Aorta (tissue), 5 donors: ENCODE results near the gene TRAPPC5. TPM values are rescaled to one million over a fixed set of nuclear protein-coding genes. Genes with fewer than 3 reads are reported as not detected.
"Not testable (repeated sequence)": the region's sequence is repeated elsewhere in the genome, so short reads cannot be mapped to it uniquely, and the experiment has no call there.

ENCODE experiments used
- ATAC-seq: fragments of 200-7000 bp; cut with Tn5 transposase; one replicate; pipeline ENCODE4 v1.9.1; 2022; ENCODE audit warnings: moderate library complexity; ENCODE audit not compliant: low FRiP score
- DNase-seq, 2 donors: peaks; one replicate each; pipeline ENCODE4 v3.0.0-alpha.2; 2020
- H3K27ac ChIP-seq, 2 donors: one replicate each; pipeline ENCODE4 v1.5.1; 2013; ENCODE audit warnings: low read length in 2 of 2, mild to moderate bottlenecking in 2 of 2, moderate library complexity in 2 of 2, control low read depth in 1 of 2, inconsistent platforms in 1 of 2, low read depth in 1 of 2
- H3K27me3 ChIP-seq, 2 donors: one replicate each; pipeline ENCODE4 v1.6.1; 2013; ENCODE audit warnings: control low read depth in 1 of 2, low read length in 1 of 2, mild to moderate bottlenecking in 1 of 2, moderate library complexity in 1 of 2; ENCODE audit not compliant: insufficient read depth in 2 of 2, control insufficient read depth in 1 of 2
- H3K36me3 ChIP-seq, 2 donors: one replicate each; pipeline ENCODE4 v1.6.1; 2013; ENCODE audit warnings: control low read depth in 1 of 2, low read length in 1 of 2, mild to moderate bottlenecking in 1 of 2; ENCODE audit not compliant: insufficient read depth in 2 of 2, control insufficient read depth in 1 of 2
- H3K4me1 ChIP-seq, 2 donors: one replicate each; pipeline ENCODE4 v1.6.1; 2013; ENCODE audit warnings: low read length in 2 of 2, control low read depth in 1 of 2, mild to moderate bottlenecking in 1 of 2, moderate library complexity in 1 of 2; ENCODE audit not compliant: insufficient read depth in 2 of 2, control insufficient read depth in 1 of 2
- H3K4me3 ChIP-seq, 2 donors: one replicate each; pipeline ENCODE4 v1.5.1; 2013; ENCODE audit warnings: low read length in 2 of 2, control low read depth in 1 of 2, mild to moderate bottlenecking in 1 of 2
- H3K9me3 ChIP-seq: one replicate; pipeline ENCODE4 v1.6.1; 2013; ENCODE audit warnings: mild to moderate bottlenecking, low read length; ENCODE audit not compliant: control insufficient read depth
- WGBS, 2 donors: extraction: QIAGEN DNeasy Blood & Tissue Kit; methylation state at CpG; one replicate each; pipeline ENCODE4 v1.1.7; 2013; 5-methylcytosine and 5-hydroxymethylcytosine counted together
- intact Hi-C, 2 donors: fragments of 100-400 bp; cut with DNase I; formaldehyde crosslinking; loops; one replicate each; pipeline versions ENCODE4 v1.14.2 to v1.15.0; 2022
- polyA plus RNA-seq, 2 donors: library from polyadenylated mRNA; stranded (reverse); fragments of 200-250 nt; gene quantifications; one replicate each; pipeline ENCODE4 v1.2.3, GENCODE V29; 2013
- total RNA-seq, 2 donors: library from RNA; stranded (reverse); fragmentation: NEBNext Ultra II Directional; extraction: Animal tissue kit (Norgen Biotek cat#: 25700); gene quantifications; one replicate each; pipeline ENCODE4 v1.2.1, GENCODE V29; 2021
- donor health status: healthy with polysubstance abuse.
- donor health status: Bipolar disorder and iron deficiency.
- donor health status: DM: no; HTN: no; CAD: no.
- donor health status: DM: no; HTN: no; CAD: no.
- donor health status: DM: yes; HTN: yes; CAD: no.

Gene TRAPPC5
- total and polyA plus RNA-seq, 4 donors, result 26.8 to 79.6 (median 57.1) TPM

DNA sequence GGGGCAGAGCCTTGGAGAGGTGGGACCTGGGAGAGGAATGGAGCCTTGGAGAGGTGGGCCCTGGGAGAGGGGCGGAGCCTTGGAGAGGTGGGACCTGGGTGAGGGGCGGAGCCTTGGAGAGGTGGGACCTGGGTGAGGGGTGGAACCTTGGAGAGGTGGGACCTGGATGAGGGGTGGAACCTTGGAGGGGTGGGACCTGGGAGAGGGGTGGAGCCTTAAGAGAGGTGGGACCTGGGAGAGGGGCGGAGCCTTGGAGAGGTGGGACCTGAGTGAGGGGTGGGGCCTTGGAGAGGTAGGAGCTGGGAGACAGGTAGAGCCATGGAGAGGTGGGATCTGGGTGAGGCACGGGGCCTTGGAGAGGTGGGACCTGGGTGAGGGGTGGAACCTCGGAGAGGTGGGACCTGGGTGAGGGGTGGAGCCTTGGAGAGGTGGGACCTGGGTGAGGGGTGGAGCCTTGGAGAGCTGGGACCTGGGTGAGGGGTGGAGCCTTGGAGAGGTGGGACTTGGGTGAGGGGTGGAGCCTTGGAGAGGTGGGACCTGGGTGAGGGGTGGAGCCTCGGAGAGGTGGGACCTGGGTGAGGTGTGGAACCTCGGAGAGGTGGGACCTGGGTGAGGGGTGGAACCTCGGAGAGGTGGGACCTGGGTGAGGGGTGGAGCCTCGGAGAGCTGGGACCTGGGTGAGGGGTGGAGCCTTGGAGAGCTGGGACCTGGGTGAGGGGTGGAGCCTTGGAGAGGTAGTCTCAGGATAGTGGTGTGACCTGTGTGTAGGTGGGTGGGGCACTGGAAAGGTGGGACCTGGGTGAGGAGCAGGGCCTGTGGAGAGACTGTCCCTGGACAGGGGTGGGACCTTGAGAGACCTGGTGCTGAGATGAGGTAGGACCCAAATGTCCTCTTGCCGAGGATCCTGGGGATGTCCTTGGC is 36.7 kb upstream of the TRAPPC5 start:
- H3K27me3 ChIP-seq, H3K27ac ChIP-seq, H3K9me3 ChIP-seq, H3K36me3 ChIP-seq, H3K4me3 ChIP-seq, ATAC-seq, H3K4me1 ChIP-seq, DNase-seq, intact Hi-C loops: not testable (repeated sequence)
- 43 to 90% methylated on average over 10 of the region's 10 CpGs for WGBS, 2 donors

- no peak overlapping the region for H3K27ac ChIP-seq
- DNase-seq (no peak), ATAC-seq (no peak)
- 93 to 94% methylated on average over 20 of the region's 20 CpGs for WGBS, 2 donors
- no peaks in the 10 kb centered on the region for H3K4me1 ChIP-seq
- H3K27me3 ChIP-seq, result no peaks in the 10 kb centered on the region
- intact Hi-C loops, result no loop called here
- H3K9me3 ChIP-seq, result no peaks in the 10 kb centered on the region
- H3K36me3 ChIP-seq, result no peaks in the 10 kb centered on the region
- H3K4me3 ChIP-seq, result no peak overlapping the region
These were observed 36.1 kb upstream of the TRAPPC5 start for GRCh38 chr19:7644550-7644877.

- Histone ChIP-seq H3K27me3 (no peaks in the 10 kb centered on the region), H3K27ac (no peak overlapping the region), H3K4me3 (no peak overlapping the region), H3K36me3 (no peaks in the 10 kb centered on the region), H3K9me3 (no peaks in the 10 kb centered on the region), H3K4me1 (no peaks in the 10 kb centered on the region)
- ATAC-seq, result peak; percentile 30
- no peak for DNase-seq
- 88% methylated on average over 14 of the region's 14 CpGs for WGBS, 2 donors
- intact Hi-C loops, result no loop called here
These were observed 35.5 kb upstream of the TRAPPC5 start for GRCh38 chr19:7645163-7645562.

- H3K36me3 ChIP-seq, result no peaks in the 10 kb centered on the region
- no peaks in the 10 kb centered on the region for H3K27me3 ChIP-seq
- WGBS, 2 donors, result 57 to 64% methylated on average over 20 of the region's 20 CpGs
- H3K4me1 ChIP-seq, result no peaks in the 10 kb centered on the region
- H3K9me3 ChIP-seq, result no peaks in the 10 kb centered on the region
- ATAC-seq (no peak), DNase-seq (no peak)
- no peak overlapping the region for H3K27ac ChIP-seq
- intact Hi-C loops, result no loop called here
- no peak overlapping the region for H3K4me3 ChIP-seq
These were observed 34.8 kb upstream of the TRAPPC5 start for GRCh38 chr19:7645656-7646425.

DNA sequence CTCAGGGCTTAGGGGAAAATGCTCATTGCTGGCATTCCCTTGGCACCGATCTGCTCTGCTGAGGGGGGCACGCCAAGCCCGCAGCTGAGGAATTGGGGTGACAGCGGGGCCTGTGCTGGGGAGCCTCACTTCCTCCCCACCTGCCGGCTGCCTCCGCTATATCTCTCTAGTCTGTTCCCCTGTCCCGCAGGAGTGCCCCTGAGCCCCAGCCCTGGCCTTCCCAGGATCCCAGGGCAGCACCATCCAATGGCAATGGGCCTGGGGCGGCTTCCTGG is 34.3 kb upstream of the TRAPPC5 start:
- DNase-seq, result no peak
- H3K9me3 ChIP-seq, result no peaks in the 10 kb centered on the region
- no peaks in the 10 kb centered on the region for H3K36me3 ChIP-seq
- intact Hi-C loops, result no loop called here
- H3K4me3 ChIP-seq, result no peak overlapping the region
- H3K4me1 ChIP-seq, result no peaks in the 10 kb centered on the region
- no peak for ATAC-seq
- H3K27me3 ChIP-seq, result no peaks in the 10 kb centered on the region
- no peak overlapping the region for H3K27ac ChIP-seq
- 72 to 81% methylated on average over 8 of the region's 8 CpGs for WGBS, 2 donors

DNA sequence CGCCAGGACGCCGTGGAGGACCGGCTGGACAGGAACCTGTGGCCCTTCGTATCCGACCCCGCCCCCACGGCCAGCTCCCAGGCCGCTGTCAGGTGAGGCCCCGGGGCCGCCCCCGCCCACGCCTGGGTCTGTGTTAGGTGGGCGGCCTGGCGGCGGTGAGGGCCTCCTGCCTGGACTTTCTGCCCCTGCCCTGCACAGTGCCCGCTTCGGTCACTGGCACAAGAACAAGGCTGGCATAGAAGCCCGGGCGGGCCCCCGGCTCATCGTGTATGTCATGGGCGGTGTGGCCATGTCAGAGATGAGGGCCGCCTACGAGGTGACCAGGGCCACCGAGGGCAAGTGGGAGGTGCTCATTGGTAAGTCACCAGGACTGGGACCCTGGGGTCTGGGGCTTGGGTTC is 33.5 kb upstream of the TRAPPC5 start:
- intact Hi-C loops, result no loop called here
- DNase-seq (no peak), ATAC-seq (no peak)
- Histone ChIP-seq H3K9me3 (no peaks in the 10 kb centered on the region), H3K36me3 (no peaks in the 10 kb centered on the region), H3K4me1 (no peaks in the 10 kb centered on the region), H3K27ac (no peak overlapping the region), H3K27me3 (no peaks in the 10 kb centered on the region), H3K4me3 (no peak overlapping the region)
- 87 to 90% methylated on average over 26 of the region's 26 CpGs for whole genome bisulfite sequencing, 2 donors

- ATAC-seq (no peak), DNase-seq (no peak)
- Histone ChIP-seq H3K27me3 (no peaks in the 10 kb centered on the region), H3K4me3 (no peak overlapping the region), H3K27ac (no peak overlapping the region), H3K36me3 (no peaks in the 10 kb centered on the region), H3K9me3 (no peaks in the 10 kb centered on the region), H3K4me1 (no peaks in the 10 kb centered on the region)
- intact Hi-C loops, result no loop called here
- WGBS, 2 donors, result 79% methylated on average over 15 of the region's 15 CpGs
These were observed 32.2 kb upstream of the TRAPPC5 start for GRCh38 chr19:7648265-7649014.

GRCh38 chr19:7650148-7650547 is 30.5 kb upstream of the TRAPPC5 start:
- no peaks in the 10 kb centered on the region for H3K36me3 ChIP-seq
- ATAC-seq (no peak), DNase-seq (no peak)
- H3K27me3 ChIP-seq, result no peaks in the 10 kb centered on the region
- intact Hi-C loops, result loop anchor here (2.0 to 10.0 kb wide), 3 partner anchors 29 to 147 kb away; no protein-coding TSS in a partner anchor
- H3K4me1 ChIP-seq, result no peaks in the 10 kb centered on the region
- H3K4me3 ChIP-seq, result no peak overlapping the region
- WGBS, 2 donors, result 41 to 42% methylated on average over 2 of the region's 2 CpGs
- no peak overlapping the region for H3K27ac ChIP-seq
- H3K9me3 ChIP-seq, result no peaks in the 10 kb centered on the region
